ENCODE results near the gene RPRD1B.

GRCh38 chr20:38023181-38024001, 10.2 kb upstream of the RPRD1B start:
- TF ChIP-seq CTCF (conservative IDR thresholded peaks at IDR 0.05; ENCODE audit: low read depth in 2 of 2) (no peak), EZH2 (IDR thresholded peaks at IDR 0.05; ENCODE audit: low read depth, unreplicated experiment) (no peak), STAT1 (IDR thresholded peaks at IDR 0.05; ENCODE audit: unreplicated experiment) (no peak)
